Skeletal muscle satellite cell (primary cell): ENCODE results near the gene MAD1L1.

ENCODE experiments used
- H3K27me3 ChIP-seq: 2 replicates; pipeline ENCODE4 v1.7.0; 2013; ENCODE audit warnings: low read length; ENCODE audit not compliant: control insufficient read depth, insufficient read depth
- H3K36me3 ChIP-seq: 2 replicates; pipeline ENCODE4 v1.7.0; 2013; ENCODE audit warnings: mild to moderate bottlenecking, control low read depth, low read length; ENCODE audit not compliant: insufficient read depth
- H3K4me1 ChIP-seq: 2 replicates; pipeline ENCODE4 v1.7.0; 2013; ENCODE audit warnings: low read length; ENCODE audit not compliant: control insufficient read depth, insufficient read depth
- H3K4me2 ChIP-seq: 2 replicates; pipeline ENCODE4 v1.7.0; 2013; ENCODE audit warnings: mild to moderate bottlenecking, low read length
- H3K4me3 ChIP-seq: 2 replicates; pipeline ENCODE4 v1.7.0; 2013; ENCODE audit warnings: low read length
- H3K9ac ChIP-seq: 2 replicates; pipeline ENCODE4 v1.7.0; 2013; ENCODE audit warnings: mild to moderate bottlenecking, low read depth, low read length, moderate library complexity
- H3K9me3 ChIP-seq: replicated peaks from 2 replicates; pipeline ENCODE4 v1.7.0; 2013; ENCODE audit warnings: mild to moderate bottlenecking, control low read depth, low read length

Gene MAD1L1

GRCh38 chr7:2114052-2114451 is 118.7 kb downstream of the MAD1L1 start:
- H3K27me3 ChIP-seq, result no peaks in the 10 kb centered on the region
- H3K36me3 ChIP-seq, result no peaks in the 10 kb centered on the region
- H3K9me3 ChIP-seq, result no peaks in the 10 kb centered on the region
- no peak overlapping the region for H3K9ac ChIP-seq
- peaks cover 57% of the 10 kb centered on the region for H3K4me1 ChIP-seq
- H3K4me3 ChIP-seq, result peak overlapping the region; percentile 37
- H3K4me2 ChIP-seq, result peak overlapping the region; percentile 44

- Histone ChIP-seq H3K4me2 (no peak overlapping the region), H3K9me3 (no peaks in the 10 kb centered on the region), H3K27me3 (no peaks in the 10 kb centered on the region), H3K36me3 (no peaks in the 10 kb centered on the region), H3K4me3 (no peak overlapping the region), H3K9ac (no peak overlapping the region), H3K4me1 (peaks cover 60% of the 10 kb centered on the region)
Observed at GRCh38 chr7:2112261-2113198, 120.2 kb downstream of the MAD1L1 start.

DNA sequence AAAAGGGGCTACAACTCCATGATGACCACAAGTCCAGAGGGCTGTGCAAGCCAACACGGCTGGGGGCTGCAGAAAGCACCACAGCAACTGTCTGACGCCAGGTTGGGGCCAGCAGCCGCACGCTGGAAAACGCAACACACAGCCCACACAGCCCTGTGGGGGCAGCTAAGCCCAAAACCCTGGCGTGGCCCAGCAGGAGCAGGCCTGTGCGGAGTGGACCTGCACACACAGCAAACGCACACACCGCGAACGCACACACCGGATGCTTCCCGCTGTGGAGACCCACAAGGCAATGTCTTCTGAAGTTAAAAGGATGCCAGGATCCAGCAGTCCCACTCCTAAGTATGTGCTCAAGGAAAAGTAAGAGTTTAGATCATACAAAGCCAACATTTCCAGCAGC is 121.2 kb downstream of the MAD1L1 start:
- Histone ChIP-seq H3K9ac (no peak overlapping the region), H3K9me3 (no peaks in the 10 kb centered on the region), H3K4me3 (no peak overlapping the region), H3K27me3 (no peaks in the 10 kb centered on the region), H3K36me3 (no peaks in the 10 kb centered on the region), H3K4me2 (no peak overlapping the region), H3K4me1 (peaks cover 60% of the 10 kb centered on the region)

- Histone ChIP-seq H3K27me3 (no peaks in the 10 kb centered on the region), H3K4me1 (peaks cover 54% of the 10 kb centered on the region), H3K9ac (no peak overlapping the region), H3K4me3 (no peak overlapping the region), H3K4me2 (peak overlapping the region; percentile 17), H3K36me3 (no peaks in the 10 kb centered on the region), H3K9me3 (no peaks in the 10 kb centered on the region)
Observed at GRCh38 chr7:2110610-2111396, 121.9 kb downstream of the MAD1L1 start.

- H3K9ac ChIP-seq, result no peak overlapping the region
- H3K27me3 ChIP-seq, result no peaks in the 10 kb centered on the region
- H3K4me3 ChIP-seq, result no peak overlapping the region
- H3K4me1 ChIP-seq, result peaks cover 47% of the 10 kb centered on the region
- no peaks in the 10 kb centered on the region for H3K36me3 ChIP-seq
- H3K9me3 ChIP-seq, result no peaks in the 10 kb centered on the region
- peak overlapping the region; percentile 5 for H3K4me2 ChIP-seq
Observed at GRCh38 chr7:2109936-2110609, 122.7 kb downstream of the MAD1L1 start.

DNA sequence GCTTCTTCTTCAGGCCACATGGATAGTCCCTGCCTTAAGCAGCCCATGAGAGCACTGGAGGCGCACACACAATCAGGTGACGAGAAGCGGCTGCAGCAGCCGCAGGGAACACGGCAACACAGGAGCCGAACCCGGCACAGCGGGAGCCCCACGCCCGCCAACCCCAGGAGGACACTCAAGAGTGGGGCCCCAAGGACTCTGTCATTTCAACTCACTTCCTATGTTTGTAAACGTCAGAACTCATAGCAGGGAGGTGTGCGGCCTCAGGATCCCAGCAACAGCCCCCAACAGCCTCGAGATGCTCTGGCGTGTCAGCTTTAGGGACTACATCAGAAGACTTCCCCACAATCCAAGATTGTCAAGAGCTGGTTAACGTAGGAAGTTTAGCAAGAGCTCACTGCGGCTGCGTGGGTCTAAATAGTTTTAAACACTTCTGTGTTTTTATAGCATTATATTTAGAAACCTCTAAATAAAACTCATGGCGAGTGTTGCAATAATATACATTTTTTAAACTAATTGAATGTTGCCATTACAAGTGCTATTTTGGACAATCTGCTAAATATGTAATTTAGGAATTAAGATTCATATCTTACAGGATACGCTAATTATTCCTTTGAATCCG is 123.4 kb downstream of the MAD1L1 start:
- no peak overlapping the region for H3K4me3 ChIP-seq
- no peaks in the 10 kb centered on the region for H3K36me3 ChIP-seq
- no peaks in the 10 kb centered on the region for H3K27me3 ChIP-seq
- no peaks in the 10 kb centered on the region for H3K9me3 ChIP-seq
- no peak overlapping the region for H3K9ac ChIP-seq
- H3K4me2 ChIP-seq, result no peak overlapping the region
- peaks cover 46% of the 10 kb centered on the region for H3K4me1 ChIP-seq

DNA sequence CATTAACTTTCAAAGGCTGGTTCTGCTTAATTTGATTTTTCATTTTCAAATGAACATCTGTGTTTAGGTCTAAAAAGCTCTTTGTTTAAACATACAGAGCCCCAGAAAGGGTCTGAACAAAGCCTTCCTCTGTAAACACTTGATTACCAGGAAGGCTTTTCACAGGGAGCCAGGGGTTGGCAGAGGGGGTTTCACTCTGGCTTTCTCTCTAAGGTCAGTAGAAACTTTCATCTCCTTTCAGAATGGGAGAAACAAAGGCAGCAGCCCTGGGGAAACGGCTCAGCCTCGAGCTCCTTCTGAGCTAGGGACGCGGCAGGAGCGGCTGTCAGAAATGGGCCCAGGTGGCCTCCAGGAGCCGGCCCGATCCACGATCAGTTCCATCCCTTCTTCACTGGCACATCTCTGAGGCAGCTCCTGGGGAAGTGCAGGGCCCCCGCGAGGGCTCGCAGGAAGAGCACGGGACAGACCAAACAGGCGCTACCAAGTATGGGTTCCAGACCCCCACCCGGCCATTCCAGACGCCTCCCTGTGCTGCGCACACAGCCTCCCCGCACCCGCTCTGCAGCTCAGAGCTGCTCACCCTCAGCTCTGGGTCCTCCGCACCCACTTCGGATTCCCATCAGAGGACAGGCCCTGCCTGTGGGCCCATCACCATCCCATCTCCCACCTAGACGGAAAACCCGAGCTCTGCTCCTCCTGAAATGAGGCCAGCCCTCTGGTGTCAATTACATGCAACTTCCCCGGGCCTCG is 124.1 kb downstream of the MAD1L1 start:
- Histone ChIP-seq H3K4me1 (peaks cover 46% of the 10 kb centered on the region), H3K27me3 (no peaks in the 10 kb centered on the region), H3K4me2 (no peak overlapping the region), H3K4me3 (no peak overlapping the region), H3K9ac (no peak overlapping the region), H3K9me3 (no peaks in the 10 kb centered on the region), H3K36me3 (no peaks in the 10 kb centered on the region)

GRCh38 chr7:2108071-2108455 is 124.7 kb downstream of the MAD1L1 start:
- H3K4me3 ChIP-seq, result no peak overlapping the region
- no peaks in the 10 kb centered on the region for H3K36me3 ChIP-seq
- H3K27me3 ChIP-seq, result no peaks in the 10 kb centered on the region
- H3K9ac ChIP-seq, result no peak overlapping the region
- H3K4me1 ChIP-seq, result peaks cover 48% of the 10 kb centered on the region
- no peaks in the 10 kb centered on the region for H3K9me3 ChIP-seq
- no peak overlapping the region for H3K4me2 ChIP-seq

- Histone ChIP-seq H3K9me3 (no peaks in the 10 kb centered on the region), H3K36me3 (no peaks in the 10 kb centered on the region), H3K4me2 (peak overlapping the region; percentile 41), H3K4me3 (no peak overlapping the region), H3K4me1 (peaks cover 48% of the 10 kb centered on the region), H3K9ac (no peak overlapping the region), H3K27me3 (no peaks in the 10 kb centered on the region)
Observed at GRCh38 chr7:2107386-2108070, 125.2 kb downstream of the MAD1L1 start.

GRCh38 chr7:2106924-2107323 is 125.8 kb downstream of the MAD1L1 start:
- peak overlapping the region; percentile 41 for H3K4me2 ChIP-seq
- H3K9ac ChIP-seq, result no peak overlapping the region
- no peak overlapping the region for H3K4me3 ChIP-seq
- H3K4me1 ChIP-seq, result peaks cover 48% of the 10 kb centered on the region
- H3K27me3 ChIP-seq, result no peaks in the 10 kb centered on the region
- H3K36me3 ChIP-seq, result no peaks in the 10 kb centered on the region
- no peaks in the 10 kb centered on the region for H3K9me3 ChIP-seq
